ENCODE data around the gene GRID1.

GRID1 gene

DNA sequence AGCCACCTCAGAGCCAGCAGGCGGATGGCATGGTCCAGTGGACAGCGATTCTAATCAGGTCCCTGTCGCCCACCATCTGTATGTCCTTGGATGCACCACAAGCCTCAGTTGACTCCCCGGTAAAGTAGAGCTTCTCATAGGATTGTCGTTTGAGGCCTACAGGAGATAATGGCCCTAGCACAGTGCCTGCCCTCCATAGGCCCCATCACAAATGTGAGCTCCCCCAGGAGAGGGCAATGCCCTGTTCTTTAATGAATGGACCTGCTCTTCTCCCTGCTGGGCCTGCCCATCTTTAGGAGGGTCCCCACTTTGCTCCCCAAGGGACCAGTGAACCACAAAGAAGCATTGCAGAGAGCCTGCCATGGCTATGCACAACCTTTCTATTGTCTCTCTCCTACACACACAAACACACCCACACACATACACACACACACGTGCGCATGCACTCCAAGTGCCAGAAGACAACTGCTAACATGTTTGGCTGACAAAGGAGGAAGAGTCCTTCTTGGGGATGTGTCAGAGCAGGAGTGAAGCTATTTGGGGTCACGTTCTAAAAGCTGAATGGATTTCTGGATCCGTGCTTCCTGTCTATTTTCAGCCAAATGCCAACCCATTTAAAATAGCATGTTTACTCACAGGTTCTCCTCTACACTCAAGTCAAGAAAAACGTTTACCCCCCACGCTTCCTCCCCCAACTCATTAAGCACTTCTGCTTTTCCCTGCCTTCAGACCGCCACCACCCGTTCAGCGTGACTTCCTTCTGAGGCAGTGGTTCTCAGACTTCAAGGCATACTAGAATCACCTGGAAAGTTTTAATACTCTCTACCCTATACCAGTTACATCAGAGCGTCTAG is 196.1 kb downstream of the GRID1 start:
- TF ChIP-seq POLR2AphosphoS5 (IDR thresholded peaks at IDR 0.05; ENCODE audit: low read depth, low read length) (no peak), POLR2A (IDR thresholded peaks at IDR 0.05; ENCODE audit: low read depth, low read length) (no peak), SPI1 (IDR thresholded peaks at IDR 0.05; ENCODE audit: low read depth, low read length) (peak; percentile 92)
- FAIRE-seq (peak; percentile 60), DNase-seq (ENCODE audit: insufficient read length, low spot score) (no peak)

DNA sequence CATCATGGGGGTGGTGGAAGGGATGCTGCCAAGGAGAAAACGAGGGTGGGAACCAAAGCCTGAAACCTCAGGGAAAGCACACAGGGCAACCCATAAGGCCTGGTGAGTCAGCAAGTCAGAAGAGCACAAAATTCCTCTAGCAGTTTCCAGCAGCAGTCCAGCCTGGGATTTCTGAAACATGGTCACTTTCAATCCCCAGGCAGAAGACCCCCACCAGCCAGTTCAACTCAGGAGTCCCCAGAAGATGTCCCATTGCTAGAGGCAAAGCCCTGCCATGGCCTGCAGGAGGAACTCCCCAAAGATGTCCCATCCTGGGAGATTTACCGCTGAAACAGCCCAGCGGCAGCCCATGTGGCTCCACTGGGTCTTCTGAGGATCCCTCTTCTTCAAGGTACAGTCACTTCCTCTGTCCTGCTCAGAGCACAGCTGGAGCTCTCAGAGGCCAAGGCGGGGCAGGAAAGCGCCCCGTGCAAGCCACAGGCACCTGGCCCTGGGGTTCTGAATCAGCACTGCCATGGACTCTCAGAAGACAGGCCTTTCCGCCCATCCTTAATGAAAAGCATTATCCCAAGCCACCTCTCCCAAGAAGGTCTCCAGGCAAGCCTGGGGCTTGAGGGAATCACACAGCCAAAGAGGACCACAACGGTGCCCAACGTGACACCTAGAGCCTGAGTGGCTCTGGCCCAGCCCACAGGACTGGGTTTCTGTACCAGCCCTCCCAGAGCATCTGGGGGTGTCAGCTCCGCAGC is 196.9 kb downstream of the GRID1 start:
- TF ChIP-seq PAX5 (IDR thresholded peaks at IDR 0.05; ENCODE audit: insufficient read depth, low read length, severe bottlenecking) (no peak), POLR2A (IDR thresholded peaks at IDR 0.05; ENCODE audit: low read depth, low read length) (no peak), POLR2AphosphoS5 (IDR thresholded peaks at IDR 0.05; ENCODE audit: low read depth, low read length) (no peak), POU2F2 (IDR thresholded peaks at IDR 0.05; ENCODE audit: low read depth, low read length) (no peak), TAF1 (IDR thresholded peaks at IDR 0.05; ENCODE audit: low read depth, low read length) (no peak), SPI1 (IDR thresholded peaks at IDR 0.05; ENCODE audit: low read depth, low read length) (no peak)
- DNase-seq (ENCODE audit: insufficient read length, low spot score) = no peak
- FAIRE-seq = no peak

DNA sequence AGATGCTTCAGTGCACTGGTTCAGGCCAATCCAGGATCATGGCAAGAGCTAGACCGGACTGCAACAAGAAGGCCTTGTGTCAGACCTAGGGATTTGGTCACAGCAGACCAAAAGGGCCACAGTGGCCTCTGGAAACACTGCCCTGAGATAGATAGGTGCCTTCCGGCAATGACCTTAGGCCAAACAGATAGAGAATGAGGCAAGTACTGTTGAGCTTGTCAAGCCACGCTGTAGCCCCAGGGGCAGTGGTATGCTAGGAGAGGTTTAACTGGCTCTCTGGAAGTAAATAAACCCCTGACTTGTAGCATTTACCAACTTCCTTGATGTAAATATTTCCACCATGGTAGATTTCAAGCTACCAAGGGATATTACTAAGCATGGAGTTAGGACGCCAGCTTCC is 197.5 kb downstream of the GRID1 start:
- FAIRE-seq (no peak), DNase-seq (ENCODE audit: insufficient read length, low spot score) (no peak)
- no peak for TF ChIP-seq PAX5 (IDR thresholded peaks at IDR 0.05; ENCODE audit: insufficient read depth, low read length, severe bottlenecking)
- TF ChIP-seq POLR2A (IDR thresholded peaks at IDR 0.05; ENCODE audit: low read depth, low read length) = no peak
- no peak for TF ChIP-seq POLR2AphosphoS5 (IDR thresholded peaks at IDR 0.05; ENCODE audit: low read depth, low read length)
- no peak for TF ChIP-seq SPI1 (IDR thresholded peaks at IDR 0.05; ENCODE audit: low read depth, low read length)
- TF ChIP-seq POU2F2 (IDR thresholded peaks at IDR 0.05; ENCODE audit: low read depth, low read length) = no peak
- no peak for TF ChIP-seq TAF1 (IDR thresholded peaks at IDR 0.05; ENCODE audit: low read depth, low read length)

DNA sequence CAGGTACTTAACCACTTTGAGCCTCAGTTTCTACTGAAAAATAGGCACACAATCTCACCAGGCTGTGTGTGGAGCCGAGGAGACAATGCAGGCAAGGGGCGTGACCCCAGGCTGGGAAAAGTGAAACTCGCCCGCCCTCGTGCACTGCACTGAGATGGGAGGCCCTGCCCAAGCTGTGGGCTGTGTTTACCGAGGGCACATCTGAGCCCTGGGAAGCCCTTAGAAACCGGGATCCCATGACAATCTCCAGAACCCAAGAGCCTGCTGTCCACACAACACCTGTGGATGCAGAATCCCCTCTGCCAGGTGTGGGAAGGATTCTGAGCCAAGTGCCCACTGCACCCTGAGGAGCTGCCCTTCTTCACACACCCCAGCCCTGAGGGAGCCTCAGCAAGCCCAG is 198.3 kb downstream of the GRID1 start:
- FAIRE-seq (no peak), DNase-seq (ENCODE audit: insufficient read length, low spot score) (no peak)
- no peak for TF ChIP-seq POU2F2 (IDR thresholded peaks at IDR 0.05; ENCODE audit: low read depth, low read length)
- no peak for TF ChIP-seq POLR2A (IDR thresholded peaks at IDR 0.05; ENCODE audit: low read depth, low read length)
- TF ChIP-seq SPI1 (IDR thresholded peaks at IDR 0.05; ENCODE audit: low read depth, low read length) = no peak
- TF ChIP-seq TAF1 (IDR thresholded peaks at IDR 0.05; ENCODE audit: low read depth, low read length) = no peak
- no peak for TF ChIP-seq POLR2AphosphoS5 (IDR thresholded peaks at IDR 0.05; ENCODE audit: low read depth, low read length)
- TF ChIP-seq PAX5 (IDR thresholded peaks at IDR 0.05; ENCODE audit: insufficient read depth, low read length, severe bottlenecking) = no peak

DNA sequence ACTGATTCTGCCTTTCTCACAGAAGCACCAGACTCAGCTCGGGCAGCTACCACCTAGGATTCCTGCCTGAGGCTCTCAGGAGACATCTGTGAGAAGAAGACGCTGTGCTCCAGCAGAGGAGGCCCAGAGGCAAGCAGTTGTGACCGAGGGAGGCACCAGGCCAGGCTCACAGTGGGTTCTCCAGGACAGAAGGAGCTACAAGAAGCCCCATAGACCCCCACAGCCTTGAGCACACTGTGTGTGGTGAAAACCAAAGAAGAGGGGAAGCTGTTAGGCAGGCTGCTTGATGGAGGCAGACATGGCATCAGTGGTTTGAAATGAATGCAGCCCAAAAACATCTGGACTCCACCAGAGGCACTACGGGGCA is 198.8 kb downstream of the GRID1 start:
- FAIRE-seq = no peak
- TF ChIP-seq POLR2AphosphoS5 (IDR thresholded peaks at IDR 0.05; ENCODE audit: low read depth, low read length) (no peak), SPI1 (IDR thresholded peaks at IDR 0.05; ENCODE audit: low read depth, low read length) (no peak), POLR2A (IDR thresholded peaks at IDR 0.05; ENCODE audit: low read depth, low read length) (no peak), POU2F2 (IDR thresholded peaks at IDR 0.05; ENCODE audit: low read depth, low read length) (no peak), PAX5 (IDR thresholded peaks at IDR 0.05; ENCODE audit: insufficient read depth, low read length, severe bottlenecking) (no peak), TAF1 (IDR thresholded peaks at IDR 0.05; ENCODE audit: low read depth, low read length) (no peak)
- no peak for DNase-seq (ENCODE audit: insufficient read length, low spot score)

DNA sequence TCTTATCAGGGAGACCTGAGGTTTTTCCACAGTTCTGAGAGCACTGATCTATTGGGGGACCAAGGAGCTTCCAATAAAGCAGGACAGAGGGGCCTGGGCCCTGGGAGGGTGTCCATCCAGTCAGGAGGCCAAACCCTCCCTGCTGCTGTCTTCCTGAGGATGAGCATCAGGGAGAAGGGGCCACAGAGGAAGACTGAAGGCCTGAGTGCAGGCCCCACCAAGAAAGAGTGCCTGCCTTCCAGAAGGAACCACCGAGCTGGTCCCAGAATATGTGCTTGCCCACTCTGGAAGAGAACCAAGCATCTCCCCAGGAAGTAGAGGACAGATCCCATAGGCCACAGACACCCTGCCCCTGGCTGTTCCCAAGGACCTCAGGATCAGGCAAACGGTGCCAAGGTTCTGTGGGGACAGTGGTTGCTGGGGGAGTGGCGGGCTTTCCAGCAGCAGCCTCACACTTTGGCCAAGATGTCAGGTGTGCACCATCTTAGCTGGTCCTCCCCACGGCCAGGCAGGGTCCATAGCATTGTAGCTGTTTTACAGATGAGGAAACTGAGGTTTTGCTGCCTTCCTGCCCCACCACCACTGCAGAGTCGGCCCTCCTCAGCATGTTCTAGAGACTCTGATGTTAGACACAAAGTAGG is 199.4 kb downstream of the GRID1 start:
- FAIRE-seq = no peak
- DNase-seq (ENCODE audit: insufficient read length, low spot score) = no peak
- no peak for TF ChIP-seq POLR2AphosphoS5 (IDR thresholded peaks at IDR 0.05; ENCODE audit: low read depth, low read length)
- no peak for TF ChIP-seq POLR2A (IDR thresholded peaks at IDR 0.05; ENCODE audit: low read depth, low read length)
- TF ChIP-seq TAF1 (IDR thresholded peaks at IDR 0.05; ENCODE audit: low read depth, low read length) = no peak
- TF ChIP-seq PAX5 (IDR thresholded peaks at IDR 0.05; ENCODE audit: insufficient read depth, low read length, severe bottlenecking) = no peak
- TF ChIP-seq SPI1 (IDR thresholded peaks at IDR 0.05; ENCODE audit: low read depth, low read length) = no peak
- TF ChIP-seq POU2F2 (IDR thresholded peaks at IDR 0.05; ENCODE audit: low read depth, low read length) = no peak

DNA sequence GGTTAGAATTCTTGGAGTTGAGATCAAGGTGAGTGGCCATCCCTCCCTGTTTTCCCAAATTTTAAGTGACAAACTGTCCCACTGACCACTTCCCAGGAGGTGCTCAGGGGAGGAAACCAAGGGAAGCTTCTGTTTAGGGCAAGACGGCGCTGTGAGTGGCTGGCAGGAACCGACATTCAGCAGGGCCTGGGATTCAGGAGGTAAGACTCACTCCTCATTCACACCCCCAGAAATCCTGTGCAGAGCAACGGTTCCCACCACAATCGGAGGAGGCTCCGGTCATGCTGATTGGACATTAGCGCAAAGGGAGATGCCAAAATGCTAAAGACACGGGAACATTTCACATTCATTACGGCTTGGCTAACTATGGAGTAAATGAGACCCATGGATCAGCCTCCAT is 200.9 kb downstream of the GRID1 start:
- no peak for TF ChIP-seq POU2F2 (IDR thresholded peaks at IDR 0.05; ENCODE audit: low read depth, low read length)
- TF ChIP-seq POLR2A (IDR thresholded peaks at IDR 0.05; ENCODE audit: low read depth, low read length) = no peak
- TF ChIP-seq POLR2AphosphoS5 (IDR thresholded peaks at IDR 0.05; ENCODE audit: low read depth, low read length) = no peak
- TF ChIP-seq PAX5 (IDR thresholded peaks at IDR 0.05; ENCODE audit: insufficient read depth, low read length, severe bottlenecking) = no peak
- no peak for FAIRE-seq

DNA sequence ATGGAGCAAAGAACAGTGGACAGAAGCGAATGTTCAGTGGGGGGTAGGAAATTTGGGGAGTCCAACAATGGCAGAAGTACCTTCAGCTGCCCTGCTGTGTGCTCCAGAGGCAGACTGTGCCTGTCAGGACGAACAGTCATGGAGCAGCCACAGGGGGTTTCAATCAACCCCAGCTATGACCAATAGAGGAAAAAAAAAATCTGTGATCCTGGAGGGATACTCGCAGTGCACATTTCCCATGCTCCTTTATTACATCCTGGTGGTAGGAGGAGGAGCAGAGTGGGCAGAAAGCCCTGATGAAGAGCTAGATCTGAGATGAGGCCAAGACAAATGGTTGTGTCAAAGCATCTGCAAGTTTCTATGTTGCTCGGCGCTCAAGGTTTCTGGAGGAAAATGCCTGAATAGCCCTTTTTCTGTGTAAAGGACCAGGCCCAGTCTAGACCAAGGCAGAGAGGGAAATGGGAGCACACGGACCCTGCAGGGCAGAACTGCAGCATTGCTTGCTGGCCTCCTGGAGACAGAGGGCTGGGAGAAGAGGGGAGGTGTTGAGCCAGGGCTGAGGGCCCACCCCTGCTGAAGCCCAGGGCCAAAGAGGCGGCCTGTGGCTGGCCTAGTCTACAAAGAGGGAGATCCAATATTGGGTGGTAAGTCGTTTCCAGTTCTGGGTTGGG is 201.5 kb downstream of the GRID1 start:
- FAIRE-seq = no peak
- no peak for DNase-seq (ENCODE audit: insufficient read length, low spot score)
- TF ChIP-seq PAX5 (IDR thresholded peaks at IDR 0.05; ENCODE audit: insufficient read depth, low read length, severe bottlenecking) (no peak), SPI1 (IDR thresholded peaks at IDR 0.05; ENCODE audit: low read depth, low read length) (no peak), POLR2AphosphoS5 (IDR thresholded peaks at IDR 0.05; ENCODE audit: low read depth, low read length) (no peak), TAF1 (IDR thresholded peaks at IDR 0.05; ENCODE audit: low read depth, low read length) (no peak), POLR2A (IDR thresholded peaks at IDR 0.05; ENCODE audit: low read depth, low read length) (no peak), POU2F2 (IDR thresholded peaks at IDR 0.05; ENCODE audit: low read depth, low read length) (no peak)

More for the DNA sequence above, 200.9 kb downstream of the GRID1 start:
- DNase-seq (ENCODE audit: insufficient read length, low spot score) = no peak

All from GM12891 (cell line).